NCI-H1048 (cell line): ENCODE results near the gene LETMD1.
A peak's percentile ranks its signal among the peaks of the same experiment; 100 is the strongest.
"Not testable (repeated sequence)": the region's sequence is repeated elsewhere in the genome, so short reads cannot be mapped to it uniquely, and the experiment has no call there.

Experiments used
- DNase-seq: peaks from one replicate; lab custom pipeline; 2025; lab: John Stamatoyannopoulos, UW

LETMD1 gene

DNA sequence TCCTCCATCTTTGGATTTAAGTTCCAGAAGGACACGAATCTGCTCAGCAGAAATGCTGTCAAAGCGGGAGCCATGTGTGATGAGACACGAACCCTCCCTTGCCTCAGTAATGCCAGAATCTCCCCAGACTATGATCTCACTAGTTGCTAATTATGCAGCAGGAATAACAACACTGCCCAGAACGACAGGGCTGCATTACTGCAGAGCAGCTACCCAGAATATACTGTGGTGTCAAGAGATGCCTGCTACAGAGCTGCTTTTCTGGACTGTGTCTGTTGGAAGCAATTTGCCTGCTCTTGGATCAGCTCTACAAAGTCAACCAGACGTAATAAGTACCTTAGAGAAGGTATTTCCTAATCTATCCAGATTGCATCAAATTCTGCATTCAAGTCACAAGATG, 29.8 kb downstream of the LETMD1 start:
- no peak for DNase-seq

DNA sequence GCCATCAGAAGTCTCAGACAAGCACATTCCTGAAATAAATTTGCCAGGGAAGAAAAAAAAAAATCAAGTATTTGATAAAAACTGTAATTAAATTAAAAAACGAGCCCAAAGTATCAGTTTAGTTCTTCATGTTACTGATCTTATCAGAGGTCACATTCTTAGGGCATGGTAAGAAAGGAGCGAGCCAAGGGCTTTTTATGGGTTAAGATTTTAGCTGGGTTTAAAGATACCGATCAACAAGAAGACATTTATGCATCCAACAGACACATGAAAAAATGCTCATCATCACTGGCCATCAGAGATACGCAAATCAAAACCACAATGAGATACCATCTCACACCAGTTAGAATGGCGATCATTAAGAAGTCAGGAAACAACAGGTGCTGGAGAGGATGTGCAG, 30.2 kb downstream of the LETMD1 start:
- DNase-seq = not testable (repeated sequence)

DNA sequence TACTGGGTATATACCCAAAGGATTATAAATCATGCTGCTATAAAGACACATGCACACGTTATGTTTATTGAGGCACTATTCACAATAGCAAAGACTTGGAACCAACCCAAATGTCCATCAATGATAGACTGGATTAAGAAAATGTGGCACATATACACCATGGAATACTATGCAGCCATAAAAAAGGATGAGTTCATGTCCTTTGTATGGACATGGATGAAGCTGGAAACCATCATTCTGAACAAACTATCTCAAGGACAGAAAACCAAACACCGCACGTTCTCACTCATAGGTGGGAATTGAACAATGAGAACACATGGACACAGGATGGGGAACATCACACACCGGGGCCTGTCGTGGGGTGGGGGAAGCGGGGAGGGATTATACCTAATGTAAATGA, 30.7 kb downstream of the LETMD1 start:
- DNase-seq = not testable (repeated sequence)

DNA sequence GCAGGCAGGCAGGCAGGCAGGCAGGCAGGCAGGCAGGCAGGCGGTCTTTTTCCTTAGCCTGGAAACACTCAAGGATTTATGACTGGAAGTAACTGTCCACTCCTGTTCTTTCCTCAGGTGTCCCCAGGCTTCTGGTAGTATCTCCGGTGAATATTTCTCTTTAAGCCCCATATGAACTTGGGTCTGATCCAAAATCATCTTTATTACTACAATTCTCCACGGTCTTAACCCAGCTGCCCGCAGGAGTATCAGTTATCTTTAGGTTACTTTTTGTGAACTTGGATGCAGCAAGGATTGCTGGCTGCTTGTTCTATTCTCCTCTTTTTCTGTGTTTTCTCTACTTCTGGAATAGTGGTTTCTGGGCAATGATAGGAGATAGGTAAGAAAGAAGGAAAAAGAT, 32.0 kb downstream of the LETMD1 start:
- no peak for DNase-seq

DNA sequence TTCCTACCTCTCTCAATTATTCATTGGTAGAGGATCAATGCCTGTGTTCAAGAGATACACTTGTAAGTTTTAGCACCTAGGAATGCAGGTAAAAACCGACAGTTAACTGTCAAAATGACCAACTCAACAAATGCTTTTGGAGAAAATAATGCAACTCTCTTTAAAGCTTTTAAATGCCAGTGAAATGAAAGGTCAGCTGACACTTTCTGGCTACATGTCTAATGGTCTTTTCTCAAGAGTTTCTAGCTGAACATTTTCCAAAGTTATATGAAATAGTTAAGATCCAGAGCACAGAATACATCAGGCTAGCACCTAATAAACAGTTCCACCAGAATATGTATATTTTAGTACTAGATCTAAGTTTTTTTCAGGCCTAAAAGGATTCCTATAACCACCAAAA, 33.3 kb downstream of the LETMD1 start:
- no peak for DNase-seq

DNA sequence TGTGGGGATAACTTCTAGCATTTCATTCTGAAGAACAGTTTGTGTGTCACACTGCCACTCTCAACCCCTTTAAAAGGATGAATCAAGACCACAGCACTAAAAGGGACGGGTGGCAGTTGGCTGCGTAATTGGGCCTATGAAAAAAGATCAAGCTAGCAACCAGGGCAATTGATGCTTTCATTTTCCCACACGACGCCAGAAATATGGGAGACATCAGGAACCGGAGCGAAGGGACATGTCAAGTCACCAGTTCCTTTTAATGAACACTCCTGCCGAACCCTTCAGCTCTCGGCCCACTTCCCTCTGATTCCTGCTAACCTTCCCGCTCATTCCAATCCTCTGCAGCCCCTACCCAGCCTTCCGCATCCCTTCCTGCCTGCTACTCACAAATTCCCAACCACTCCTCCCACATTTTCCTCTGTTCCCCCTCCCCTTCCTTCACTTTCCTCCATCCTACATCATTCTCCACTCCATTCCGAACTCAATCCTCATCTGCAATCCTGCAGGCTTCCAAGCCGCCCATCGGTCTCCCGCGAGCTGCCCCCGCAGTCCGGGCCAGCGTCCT, 34.5 kb downstream of the LETMD1 start:
- DNase-seq = no peak

DNA sequence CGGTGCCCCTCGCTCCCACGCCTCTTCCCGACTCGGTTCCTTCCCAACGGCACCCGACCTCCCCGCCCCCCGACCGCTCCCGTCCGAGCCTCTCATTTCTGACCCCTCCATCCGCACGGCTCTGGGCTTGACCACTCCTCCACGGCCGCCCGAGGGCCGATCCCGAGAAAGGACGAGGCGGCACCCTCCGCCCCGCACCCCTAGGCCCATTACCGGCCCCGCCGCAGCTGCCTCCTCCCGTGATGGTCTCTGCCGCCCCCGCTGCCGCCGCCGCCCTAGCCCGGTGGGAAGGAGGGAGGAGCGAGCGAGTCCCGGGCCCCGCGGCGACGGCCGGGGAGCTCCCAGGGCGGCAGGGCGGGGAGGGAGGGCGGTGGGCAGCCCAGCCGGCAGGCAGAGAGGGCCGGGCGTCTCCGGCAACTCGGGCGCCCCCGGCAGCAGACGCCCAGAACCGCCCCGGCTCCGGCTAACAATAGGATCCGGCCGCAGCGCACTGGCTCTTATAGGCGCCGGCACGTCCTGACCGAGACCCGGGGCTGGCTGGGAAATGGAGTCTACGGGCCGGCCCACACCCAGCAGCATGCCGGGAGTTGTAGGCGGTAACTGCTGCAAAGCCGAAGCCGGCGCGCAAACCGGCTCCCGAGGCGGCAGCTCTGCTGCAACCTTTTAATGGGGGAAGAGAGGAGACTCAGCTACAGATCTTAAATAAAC, 35.2 kb downstream of the LETMD1 start, which contains the start of gene CSRNP2:
Gene CSRNP2 (minus strand): TSS at position 471 of the 708 bp plus-strand sequence. CDS start 7,035 bp downstream, outside the sequence.
- peak; percentile 88 for DNase-seq

DNA sequence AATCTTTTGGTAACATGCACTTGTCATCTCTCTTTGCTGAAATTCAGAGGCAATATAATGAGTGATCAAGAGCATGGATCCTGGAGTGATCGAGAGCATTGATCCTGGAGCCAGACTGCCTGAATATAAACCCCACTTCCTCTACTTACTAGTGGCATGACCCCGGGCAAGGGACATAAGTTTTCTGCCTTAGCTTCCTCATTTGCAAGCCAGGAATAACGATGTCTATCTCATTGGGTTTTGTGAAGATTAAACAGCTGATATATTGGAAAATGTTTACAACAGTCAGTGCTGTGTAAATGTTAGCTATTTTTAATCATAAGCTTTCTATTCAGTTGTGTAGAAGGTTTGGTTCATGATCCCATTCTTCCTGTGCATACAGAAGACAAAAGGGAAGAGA, 37.6 kb downstream of the LETMD1 start:
- no peak for DNase-seq

DNA sequence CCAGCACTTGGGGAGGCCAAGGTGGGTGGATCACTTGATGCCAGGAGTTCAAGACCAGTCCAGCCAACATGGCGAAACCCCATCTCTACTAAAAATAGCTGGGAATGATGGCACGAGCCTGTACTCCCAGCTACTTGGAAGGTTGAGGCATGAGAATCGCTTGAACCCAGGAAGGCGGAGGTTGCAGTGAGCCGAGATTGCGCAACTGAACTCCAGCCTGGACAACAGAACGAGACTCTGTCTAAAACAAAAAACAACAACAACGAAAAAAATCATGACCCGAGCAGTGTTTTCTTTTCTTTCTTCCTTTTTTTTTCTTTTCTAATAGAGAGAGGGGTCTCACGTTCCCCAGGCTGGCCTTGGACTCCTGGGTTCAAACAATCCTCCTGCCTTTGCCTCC, 38.8 kb downstream of the LETMD1 start:
- DNase-seq = no peak

DNA sequence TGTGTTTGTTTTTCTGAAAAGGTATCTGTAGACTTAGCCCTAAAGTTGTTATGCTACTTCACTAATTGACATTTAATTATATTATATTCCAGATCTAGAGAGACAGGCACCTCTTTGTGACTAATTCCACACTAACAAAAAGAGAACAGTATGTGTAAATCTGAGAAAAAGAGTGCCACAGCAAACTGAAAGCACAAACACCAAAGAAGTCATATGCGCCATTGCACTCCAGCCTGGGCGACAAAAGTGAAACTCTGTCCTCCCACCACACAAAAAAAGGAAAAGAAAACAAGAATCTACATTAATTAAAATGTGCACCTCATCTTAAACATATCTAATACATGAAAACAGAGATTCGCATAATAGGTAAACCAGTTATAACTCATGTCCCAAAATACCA, 39.7 kb downstream of the LETMD1 start:
- DNase-seq = no peak

DNA sequence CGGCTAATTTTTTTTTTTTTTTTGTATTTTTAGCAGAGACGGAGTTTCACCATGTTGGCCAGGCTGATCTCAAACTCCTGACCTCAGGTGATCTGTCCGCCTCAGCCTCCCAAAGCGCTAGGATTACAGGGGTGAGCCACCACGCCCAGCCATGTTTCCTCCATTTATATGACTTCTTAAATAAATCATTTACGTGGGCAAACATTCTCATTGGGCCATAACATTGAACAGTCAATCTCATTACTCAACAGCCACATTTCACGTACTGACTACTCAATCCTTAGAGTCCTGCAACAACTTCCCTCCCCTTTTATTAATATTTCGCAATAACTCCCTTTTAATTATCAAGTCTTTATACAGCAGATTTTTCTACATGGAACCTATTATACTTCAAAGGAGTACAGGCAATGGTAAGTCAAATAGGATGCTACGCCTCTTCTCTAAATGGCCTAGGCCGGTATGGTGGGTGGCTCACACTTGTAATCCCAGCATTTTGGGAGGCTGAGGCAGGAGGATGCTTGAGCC, 42.6 kb downstream of the LETMD1 start:
- no peak for DNase-seq

DNA sequence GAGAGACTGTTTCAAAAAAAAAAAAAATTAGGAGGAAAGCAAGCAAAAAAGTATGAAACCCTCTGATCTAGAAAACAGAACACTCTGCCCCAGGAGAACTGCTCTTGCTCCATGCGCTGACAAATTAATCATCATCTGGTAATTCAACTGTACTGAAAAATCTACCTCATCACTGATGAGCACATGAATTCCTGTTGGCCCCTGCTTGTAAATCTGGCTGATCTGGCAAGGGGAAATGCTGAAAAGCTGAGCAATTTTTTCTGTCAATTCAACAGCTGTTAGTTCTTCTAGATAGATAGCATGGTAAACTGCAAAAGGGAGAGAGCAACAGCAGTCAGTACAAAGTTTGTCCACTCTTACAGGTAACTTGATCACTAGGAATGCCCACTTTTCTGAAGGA, 50.5 kb downstream of the LETMD1 start:
- DNase-seq = no peak

DNA sequence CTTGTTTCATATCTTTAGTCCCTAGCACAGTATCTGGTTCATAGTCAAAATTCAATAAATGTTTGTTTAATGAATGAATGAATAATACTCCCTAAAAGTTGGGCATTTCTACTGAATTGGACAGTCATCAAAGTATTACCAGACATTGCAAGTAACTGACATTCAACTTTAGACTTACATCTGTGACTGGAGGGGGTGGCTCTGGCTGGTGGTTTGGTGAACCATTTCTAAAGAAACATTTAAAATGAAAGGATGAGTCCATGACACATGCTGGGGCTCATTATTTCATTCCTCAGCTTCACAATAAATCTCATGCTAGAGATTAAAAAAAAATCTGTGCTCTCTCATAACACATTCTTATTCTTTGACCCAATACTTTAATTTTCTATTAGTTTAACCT, 55.9 kb downstream of the LETMD1 start:
- no peak for DNase-seq

DNA sequence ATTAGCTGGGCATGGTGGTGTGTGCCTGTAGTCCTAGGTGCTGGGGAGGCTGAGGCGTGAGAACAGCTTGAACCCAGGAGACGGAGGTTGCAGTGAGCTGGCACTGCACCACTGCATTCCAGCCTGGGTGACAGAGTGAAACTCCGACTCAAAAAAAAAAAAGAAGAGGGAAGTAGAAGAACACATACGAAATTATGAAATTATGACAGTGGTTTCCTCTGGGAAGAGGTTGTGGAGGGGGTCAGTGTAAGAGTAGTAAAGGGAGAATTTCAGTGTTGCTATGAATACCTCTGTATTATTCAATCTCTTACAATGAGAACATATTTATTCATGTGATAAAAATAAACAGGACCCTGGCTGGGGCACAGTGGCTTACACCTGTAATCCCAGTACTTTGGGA, 60.0 kb downstream of the LETMD1 start:
- DNase-seq = no peak
